HL-60 (cell line): Measurements from ENCODE around the gene VCPKMT.

Experiments used
- DNase-seq, 2 experiments: peaks; one replicate each; pipeline ENCODE4 v3.0.0-alpha.2; 2010 to 2020; ENCODE audit warnings: low read depth in 1 of 2, low spot score in 1 of 2
- H3K27ac ChIP-seq: fragments of 250-450 bp; sonication (Bioruptor Pico); replicated peaks from 2 replicates; pipeline ENCODE4 v1.5.1; 2020; ENCODE audit warnings: mild to moderate bottlenecking, moderate library complexity
- H3K27me3 ChIP-seq: fragments of 250-450 bp; sonication (Bioruptor Pico); 2 replicates; pipeline ENCODE4 v1.5.1; 2021; ENCODE audit warnings: mild to moderate bottlenecking, moderate library complexity; ENCODE audit not compliant: insufficient read depth, poor library complexity, severe bottlenecking
- H3K4me3 ChIP-seq: replicated peaks from 2 replicates; pipeline ENCODE4 v1.5.1; 2011; ENCODE audit warnings: mild to moderate bottlenecking, control low read depth, low read length; ENCODE audit not compliant: insufficient read depth
- GABPA ChIP-seq: IDR thresholded peaks from 2 replicates; pipeline ENCODE4 v1.6.1; 2012; ENCODE audit warnings: low read depth
- POLR2AphosphoS5 ChIP-seq: IDR thresholded peaks from 2 replicates; pipeline ENCODE4 v1.6.1; 2012; ENCODE audit warnings: low read depth
- REST ChIP-seq: IDR thresholded peaks from 2 replicates; pipeline ENCODE4 v1.6.1; 2012; ENCODE audit warnings: low read depth; ENCODE audit not compliant: insufficient replicate concordance
- SPI1 ChIP-seq: IDR thresholded peaks from 2 replicates; pipeline ENCODE4 v1.6.1; 2012; ENCODE audit warnings: low read depth, mild to moderate bottlenecking, borderline replicate concordance
- TF ChIP-seq, protein P1 (sequence below): IDR thresholded peaks from one replicate; pipeline ENCODE4 v1.5.1; 2011; ENCODE audit warnings: low read length, control low read depth, inconsistent platforms; ENCODE audit not compliant: insufficient read depth

Gene VCPKMT

DNA sequence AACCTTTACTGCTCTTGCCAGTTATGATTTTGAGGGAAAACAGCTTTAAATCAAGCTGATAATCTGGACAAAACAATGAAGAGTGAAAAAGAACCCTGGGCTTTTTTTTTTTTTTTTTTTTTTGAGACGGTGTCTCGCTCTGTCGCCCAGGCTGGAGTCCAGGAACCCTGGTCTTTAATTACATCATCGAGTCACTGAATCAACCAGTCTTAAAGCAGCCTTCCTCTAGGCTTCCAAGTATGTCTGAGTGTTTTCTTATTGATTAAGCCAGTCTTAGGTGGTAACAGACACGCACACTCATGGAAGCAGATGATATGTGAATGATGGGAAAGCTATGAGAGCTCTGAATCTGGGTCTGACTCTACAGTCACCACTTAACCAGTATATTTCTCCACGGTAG, 5.9 kb upstream of the VCPKMT start:
- DNase-seq: no peak
- no peak for TF ChIP-seq SPI1
- no peak for TF ChIP-seq POLR2AphosphoS5
- TF ChIP-seq GABPA: no peak
- TF ChIP-seq, protein P1, sequence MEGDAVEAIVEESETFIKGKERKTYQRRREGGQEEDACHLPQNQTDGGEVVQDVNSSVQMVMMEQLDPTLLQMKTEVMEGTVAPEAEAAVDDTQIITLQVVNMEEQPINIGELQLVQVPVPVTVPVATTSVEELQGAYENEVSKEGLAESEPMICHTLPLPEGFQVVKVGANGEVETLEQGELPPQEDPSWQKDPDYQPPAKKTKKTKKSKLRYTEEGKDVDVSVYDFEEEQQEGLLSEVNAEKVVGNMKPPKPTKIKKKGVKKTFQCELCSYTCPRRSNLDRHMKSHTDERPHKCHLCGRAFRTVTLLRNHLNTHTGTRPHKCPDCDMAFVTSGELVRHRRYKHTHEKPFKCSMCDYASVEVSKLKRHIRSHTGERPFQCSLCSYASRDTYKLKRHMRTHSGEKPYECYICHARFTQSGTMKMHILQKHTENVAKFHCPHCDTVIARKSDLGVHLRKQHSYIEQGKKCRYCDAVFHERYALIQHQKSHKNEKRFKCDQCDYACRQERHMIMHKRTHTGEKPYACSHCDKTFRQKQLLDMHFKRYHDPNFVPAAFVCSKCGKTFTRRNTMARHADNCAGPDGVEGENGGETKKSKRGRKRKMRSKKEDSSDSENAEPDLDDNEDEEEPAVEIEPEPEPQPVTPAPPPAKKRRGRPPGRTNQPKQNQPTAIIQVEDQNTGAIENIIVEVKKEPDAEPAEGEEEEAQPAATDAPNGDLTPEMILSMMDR: no peak
- no peak for TF ChIP-seq REST
- Histone ChIP-seq H3K27me3 (no peaks in the 10 kb centered on the region), H3K27ac (no peak overlapping the region), H3K4me3 (no peak overlapping the region)

DNA sequence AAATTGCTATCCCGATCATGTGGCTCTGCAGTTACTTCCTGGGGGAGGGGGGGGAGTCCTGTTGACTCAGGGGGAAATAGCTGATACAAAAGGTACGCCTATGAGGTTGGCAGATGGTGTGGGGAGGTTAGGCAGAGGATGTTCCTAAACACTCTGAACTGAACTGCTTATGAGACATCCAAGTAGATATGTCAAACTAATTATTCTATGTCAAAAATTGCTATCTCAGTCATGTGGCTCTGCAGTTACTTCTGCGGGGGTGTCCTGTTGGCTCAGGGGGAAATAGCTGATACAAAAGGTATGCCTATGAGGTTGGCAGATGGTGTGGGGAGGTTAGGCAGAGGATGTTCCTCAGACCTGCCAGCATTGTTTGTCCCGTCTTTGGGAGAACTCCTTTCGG, 5.1 kb upstream of the VCPKMT start:
- TF ChIP-seq SPI1: no peak
- TF ChIP-seq POLR2AphosphoS5: no peak
- TF ChIP-seq, protein P1: no peak
- TF ChIP-seq REST: no peak
- TF ChIP-seq GABPA: no peak
- no peaks in the 10 kb centered on the region for H3K27me3 ChIP-seq

GRCh38 chr14:50117456-50117855, 1.1 kb upstream of the VCPKMT start:
- Histone ChIP-seq H3K27me3 (no peaks in the 10 kb centered on the region), H3K4me3 (no peak overlapping the region), H3K27ac (no peak overlapping the region)
- no peak for TF ChIP-seq SPI1
- no peak for TF ChIP-seq REST
- DNase-seq: no peak

More for the DNA sequence above, 5.1 kb upstream of the VCPKMT start:
- Histone ChIP-seq H3K4me3 (no peak overlapping the region), H3K27ac (no peak overlapping the region)
- no peak for DNase-seq

DNA sequence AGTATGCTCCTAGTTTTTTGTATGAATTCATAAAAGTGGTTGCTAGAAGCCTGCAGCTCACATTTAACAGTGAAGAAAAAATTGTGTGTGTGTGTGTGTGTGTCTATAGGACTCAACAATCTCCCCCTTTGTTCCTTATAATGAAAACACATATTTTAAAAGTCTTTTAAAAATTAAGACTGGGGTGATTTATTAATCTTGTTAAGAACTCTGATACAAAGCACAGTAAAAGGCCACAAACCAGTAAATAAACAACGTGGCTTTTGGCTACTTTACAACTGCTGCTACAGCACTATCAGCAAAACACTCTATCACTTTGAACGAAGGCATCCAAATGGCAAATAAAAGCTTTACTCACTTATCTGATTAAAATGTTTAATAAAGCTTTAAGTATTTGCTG, 594 bp upstream of the VCPKMT start:
- peak overlapping the region; percentile 24 for H3K4me3 ChIP-seq
- H3K27me3 ChIP-seq: no peaks in the 10 kb centered on the region
- no peak for DNase-seq
- TF ChIP-seq POLR2AphosphoS5 (no peak), REST (no peak), GABPA (no peak), SPI1 (no peak)
- TF ChIP-seq, protein P1: no peak
- H3K27ac ChIP-seq: peak overlapping the region; percentile 71
